ENCODE data around the gene PRKACG. TPM values are rescaled to one million over a fixed set of nuclear protein-coding genes. Genes with fewer than 3 reads are reported as not detected.

PRKACG gene
- total RNA-seq, 1 experiment from 2014 or later, result not detected

GRCh38 chr9:69036799-69037198, 22.9 kb upstream of the PRKACG start:
- POLR2A ChIA-PET (ENCODE audit: unreplicated experiment), result no interaction called here
- Histone ChIP-seq H3K4me2 (ENCODE audit: low read length) (peak overlapping the region; percentile 92), H4K20me1 (ENCODE audit: low read length) (no peaks in the 10 kb centered on the region), H3K4me1 (ENCODE audit: insufficient read depth, low read length) (peaks cover 6% of the 10 kb centered on the region; the same call in 1 of the 2 replicates), H2AFZ (ENCODE audit: low read length) (peak overlapping the region; percentile 90), H3K27me3 (ENCODE audit: low read length) (no peaks in the 10 kb centered on the region), H3K9me3 (ENCODE audit: low read length) (no peaks in the 10 kb centered on the region), H3K9me2 (replicated peaks; ENCODE audit: low read length) (no peaks in the 10 kb centered on the region), H3K27ac (ENCODE audit: low read length) (no peak overlapping the region), H3K9ac (ENCODE audit: low read length) (peak overlapping the region; percentile 88), H3F3A (ENCODE audit: low read length, unreplicated experiment) (no peaks in the 10 kb centered on the region), H3K4me3 (ENCODE audit: low read length) (peak overlapping the region; percentile 96), H3K36me3 (ENCODE audit: low read depth, low read length) (no peaks in the 10 kb centered on the region), H3K79me2 (ENCODE audit: low read length) (peaks cover 53% of the 10 kb centered on the region)
- DNase-seq, result no peak
- BruUV-seq (replicated peaks), result no TSS peak
- CTCF ChIA-PET, result no interaction called here
- ATAC-seq, result no peak
- intact Hi-C loops (cut with micrococcal nuclease), result no loop called here
- TF ChIP-seq EZH2phosphoT487 (IDR thresholded peaks at IDR 0.05; ENCODE audit: borderline replicate concordance, low read length) (no peak), CTCF (conservative IDR thresholded peaks at IDR 0.05; ENCODE audit: low read depth, low read length) (no peak)

GRCh38 chr9:69036309-69036708, 22.4 kb upstream of the PRKACG start:
- H3K27ac ChIP-seq (ENCODE audit: low read length), result peak overlapping the region; percentile 22
- no peaks in the 10 kb centered on the region for H3K36me3 ChIP-seq (ENCODE audit: low read depth, low read length)
- BruUV-seq (replicated peaks), result TSS peak; percentile 80
- intact Hi-C loops (cut with micrococcal nuclease), result no loop called here
- peak overlapping the region; percentile 88 for H3K9ac ChIP-seq (ENCODE audit: low read length)
- ChIA-PET POLR2A (ENCODE audit: unreplicated experiment) (no interaction called here), CTCF (interaction anchor here (0.6 to 1.4 kb wide), 3 partner anchors 157 to 437 kb away, joined by 5 to 15 read pairs (median 5); no protein-coding TSS in a partner anchor)
- no peak for TF ChIP-seq EZH2phosphoT487 (IDR thresholded peaks at IDR 0.05; ENCODE audit: borderline replicate concordance, low read length)
- no peak for TF ChIP-seq EZH2 (IDR thresholded peaks at IDR 0.05; ENCODE audit: low read length, unreplicated experiment)
- no peak for TF ChIP-seq CTCF (conservative IDR thresholded peaks at IDR 0.05; ENCODE audit: low read depth, low read length)
- H3K9me3 ChIP-seq (ENCODE audit: low read length), result no peaks in the 10 kb centered on the region
- H3K79me2 ChIP-seq (ENCODE audit: low read length), result peaks cover 48% of the 10 kb centered on the region
- peak overlapping the region; percentile 90 for H2AFZ ChIP-seq (ENCODE audit: low read length)
- H3K4me3 ChIP-seq (ENCODE audit: low read length), result peak overlapping the region; percentile 96
- DNase-seq (peak; percentile 3), ATAC-seq (peak; percentile 4)
- H3F3A ChIP-seq (ENCODE audit: low read length, unreplicated experiment), result no peaks in the 10 kb centered on the region
- no peaks in the 10 kb centered on the region for H3K27me3 ChIP-seq (ENCODE audit: low read length)
- no peaks in the 10 kb centered on the region for H3K9me2 ChIP-seq (replicated peaks; ENCODE audit: low read length)
- H3K4me2 ChIP-seq (ENCODE audit: low read length), result peak overlapping the region; percentile 92
- no peaks in the 10 kb centered on the region for H4K20me1 ChIP-seq (ENCODE audit: low read length)
- peaks cover 6% of the 10 kb centered on the region; the same call in 1 of the 2 replicates for H3K4me1 ChIP-seq (ENCODE audit: insufficient read depth, low read length)

GRCh38 chr9:69035438-69036308, 21.8 kb upstream of the PRKACG start, which contains the start of gene FXN:
Gene FXN, plus strand, starts transcription at chr9:69035752. Its CDS starts 31 bp downstream, at chr9:69035783.
- peaks cover 41% of the 10 kb centered on the region for H3K79me2 ChIP-seq (ENCODE audit: low read length)
- TF ChIP-seq EZH2phosphoT487 (IDR thresholded peaks at IDR 0.05; ENCODE audit: borderline replicate concordance, low read length) (0 out of 2 replicates have a peak, but pooled peaks have one; percentile 49), CTCF (conservative IDR thresholded peaks at IDR 0.05; ENCODE audit: low read depth, low read length) (peak; percentile 87), EZH2 (IDR thresholded peaks at IDR 0.05; ENCODE audit: low read length, unreplicated experiment) (no peak)
- H3K27ac ChIP-seq (ENCODE audit: low read length), result peak within 1 kb of the TSS; percentile 22
- H3F3A ChIP-seq (ENCODE audit: low read length, unreplicated experiment), result no peaks in the 10 kb centered on the region
- POLR2A ChIA-PET (ENCODE audit: unreplicated experiment), result no interaction called here
- H3K9me3 ChIP-seq (ENCODE audit: low read length), result no peaks in the 10 kb centered on the region
- H3K9ac ChIP-seq (ENCODE audit: low read length), result peak within 1 kb of the TSS; percentile 88
- peak within 1 kb of the TSS; percentile 90 for H2AFZ ChIP-seq (ENCODE audit: low read length)
- intact Hi-C loops (cut with micrococcal nuclease), result loop anchor here (1.0 kb wide), 1 partner anchor 158 kb away; no protein-coding TSS in a partner anchor
- CTCF ChIA-PET, result interaction anchor here (0.6 to 1.4 kb wide), 3 partner anchors 158 to 437 kb away, joined by 5 to 15 read pairs (median 5); no protein-coding TSS in a partner anchor
- H3K4me3 ChIP-seq (ENCODE audit: low read length), result peak within 1 kb of the TSS; percentile 96
- peak; percentile 75 for DNase-seq
- ATAC-seq, result peak; percentile 95
- no peaks in the 10 kb centered on the region for H3K27me3 ChIP-seq (ENCODE audit: low read length)
- peaks cover 6% of the 10 kb centered on the region; the same call in 1 of the 2 replicates for H3K4me1 ChIP-seq (ENCODE audit: insufficient read depth, low read length)
- H3K36me3 ChIP-seq (ENCODE audit: low read depth, low read length), result no peaks in the 10 kb centered on the region
- BruUV-seq (replicated peaks), result no TSS peak
- H3K4me2 ChIP-seq (ENCODE audit: low read length), result peak within 1 kb of the TSS; percentile 92
- no peaks in the 10 kb centered on the region for H3K9me2 ChIP-seq (replicated peaks; ENCODE audit: low read length)
- H4K20me1 ChIP-seq (ENCODE audit: low read length), result no peaks in the 10 kb centered on the region

Measured in PC-3 (cell line).